ENCODE data around the gene C11orf21.

Gene C11orf21

GRCh38 chr11:2260491-2261364 lies 41.0 kb downstream of the C11orf21 start:
- in situ Hi-C loops (cut with HindIII; ENCODE audit: low pct_unique_long_range_greater_than_20kb, low sequenced_read_pairs), result no loop called here
- no peak for TF ChIP-seq JUND (IDR thresholded peaks at IDR 0.05; ENCODE audit: low read depth)
- DNase-seq (ENCODE audit: low read depth in 1 of 2, low spot score in 1 of 2), result no peak

GRCh38 chr11:2259897-2260451 lies 41.7 kb downstream of the C11orf21 start:
- TF ChIP-seq JUND (IDR thresholded peaks at IDR 0.05; ENCODE audit: low read depth), result no peak
- in situ Hi-C loops (cut with HindIII; ENCODE audit: low pct_unique_long_range_greater_than_20kb, low sequenced_read_pairs), result no loop called here
- no peak for DNase-seq (ENCODE audit: low read depth in 1 of 2, low spot score in 1 of 2)

DNA sequence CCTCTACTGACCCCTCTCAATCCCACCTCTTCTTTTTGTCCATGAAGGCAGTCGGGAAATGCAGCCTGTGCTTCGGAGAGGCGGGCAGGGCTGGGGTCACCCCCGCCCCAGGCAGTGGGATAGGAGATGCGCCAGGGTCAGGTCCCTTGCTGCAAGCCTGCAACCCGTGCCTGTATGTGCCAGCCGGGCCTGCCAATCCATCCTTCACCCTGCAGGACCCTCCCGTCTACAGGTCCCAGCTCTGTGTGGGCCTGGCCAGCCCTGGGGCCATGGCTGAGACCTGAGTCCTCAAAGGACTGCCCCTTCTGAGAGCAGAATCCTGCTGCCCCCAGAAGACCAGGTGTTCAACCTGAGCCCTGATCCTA lies 42.3 kb downstream of the C11orf21 start:
- in situ Hi-C loops (cut with HindIII; ENCODE audit: low pct_unique_long_range_greater_than_20kb, low sequenced_read_pairs), result no loop called here
- no peak for TF ChIP-seq JUND (IDR thresholded peaks at IDR 0.05; ENCODE audit: low read depth)
- DNase-seq (ENCODE audit: low read depth in 1 of 2, low spot score in 1 of 2), result no peak

- no peak for DNase-seq (ENCODE audit: low read depth in 1 of 2, low spot score in 1 of 2)
- no peak for TF ChIP-seq JUND (IDR thresholded peaks at IDR 0.05; ENCODE audit: low read depth)
- in situ Hi-C loops (cut with HindIII; ENCODE audit: low pct_unique_long_range_greater_than_20kb, low sequenced_read_pairs), result no loop called here
Measured at GRCh38 chr11:2258501-2259465, 42.9 kb downstream of the C11orf21 start.

GRCh38 chr11:2256951-2257700 lies 44.6 kb downstream of the C11orf21 start:
- in situ Hi-C loops (cut with HindIII; ENCODE audit: low pct_unique_long_range_greater_than_20kb, low sequenced_read_pairs), result no loop called here
- peak; percentile 53 to 93 for DNase-seq (ENCODE audit: low read depth in 1 of 2, low spot score in 1 of 2)

GRCh38 chr11:2256293-2256913 lies 45.3 kb downstream of the C11orf21 start:
- in situ Hi-C loops (cut with HindIII; ENCODE audit: low pct_unique_long_range_greater_than_20kb, low sequenced_read_pairs), result no loop called here
- no peak for TF ChIP-seq JUND (IDR thresholded peaks at IDR 0.05; ENCODE audit: low read depth)
- DNase-seq (ENCODE audit: low read depth in 1 of 2, low spot score in 1 of 2), result peak in 1 of 2 experiments; percentile 25

More at GRCh38 chr11:2256951-2257700, 44.6 kb downstream of the C11orf21 start:
- no peak; the same call in 1 of the 2 replicates for TF ChIP-seq JUND (IDR thresholded peaks at IDR 0.05; ENCODE audit: low read depth)

DNA sequence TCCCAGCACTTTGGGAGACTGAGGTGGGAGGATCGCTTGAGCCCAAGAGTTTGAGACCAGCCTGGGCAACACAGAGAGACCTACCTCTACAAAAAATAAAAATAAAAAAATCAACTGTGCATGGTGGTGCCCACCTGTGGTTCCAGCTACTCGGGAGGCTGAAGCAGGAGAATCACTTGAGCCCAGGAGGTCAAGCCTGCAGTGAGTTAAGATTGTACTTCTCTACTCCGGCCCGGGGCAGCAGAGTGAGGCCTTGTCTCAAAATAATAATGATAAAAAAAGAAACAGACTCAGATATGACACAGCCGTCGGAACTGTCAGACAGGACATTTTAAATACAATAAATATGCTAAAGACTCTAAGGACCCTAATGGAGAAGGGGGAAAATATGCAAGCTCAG lies 49.7 kb downstream of the C11orf21 start:
- no peak for TF ChIP-seq JUND (IDR thresholded peaks at IDR 0.05; ENCODE audit: low read depth)
- in situ Hi-C loops (cut with HindIII; ENCODE audit: low pct_unique_long_range_greater_than_20kb, low sequenced_read_pairs), result no loop called here
- DNase-seq (ENCODE audit: low read depth in 1 of 2, low spot score in 1 of 2), result no peak

DNA sequence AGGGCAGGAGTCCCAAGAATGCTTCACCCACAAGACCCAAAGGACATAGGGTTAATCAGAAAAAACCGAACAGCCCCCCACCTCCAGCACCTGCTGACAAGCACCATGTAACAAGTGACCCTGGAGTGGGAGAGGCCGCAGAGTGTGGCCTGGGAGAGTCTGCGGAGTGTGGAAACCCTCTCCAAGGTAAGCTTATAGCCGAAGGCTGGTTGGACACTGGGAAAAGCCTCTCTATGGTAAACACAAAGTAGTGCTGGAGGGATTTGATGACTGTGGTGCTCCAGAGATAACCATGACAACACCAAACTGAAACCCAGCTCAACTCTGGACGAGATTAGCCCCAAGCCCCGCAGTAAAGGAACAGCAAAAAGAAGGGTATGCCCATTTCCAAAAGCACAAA lies 50.6 kb downstream of the C11orf21 start:
- no peak for DNase-seq (ENCODE audit: low read depth in 1 of 2, low spot score in 1 of 2)
- in situ Hi-C loops (cut with HindIII; ENCODE audit: low pct_unique_long_range_greater_than_20kb, low sequenced_read_pairs), result no loop called here
- no peak for TF ChIP-seq JUND (IDR thresholded peaks at IDR 0.05; ENCODE audit: low read depth)

- in situ Hi-C loops (cut with HindIII; ENCODE audit: low pct_unique_long_range_greater_than_20kb, low sequenced_read_pairs), result no loop called here
- TF ChIP-seq JUND (IDR thresholded peaks at IDR 0.05; ENCODE audit: low read depth), result no peak
- DNase-seq (ENCODE audit: low read depth in 1 of 2, low spot score in 1 of 2), result no peak
Measured at GRCh38 chr11:2250485-2250884, 51.2 kb downstream of the C11orf21 start.

- no peak for DNase-seq (ENCODE audit: low read depth in 1 of 2, low spot score in 1 of 2)
- in situ Hi-C loops (cut with HindIII; ENCODE audit: low pct_unique_long_range_greater_than_20kb, low sequenced_read_pairs), result no loop called here
- TF ChIP-seq JUND (IDR thresholded peaks at IDR 0.05; ENCODE audit: low read depth), result no peak
Measured at GRCh38 chr11:2250041-2250440, 51.7 kb downstream of the C11orf21 start.

- no peak for DNase-seq (ENCODE audit: low read depth in 1 of 2, low spot score in 1 of 2)
- in situ Hi-C loops (cut with HindIII; ENCODE audit: low pct_unique_long_range_greater_than_20kb, low sequenced_read_pairs), result no loop called here
- no peak for TF ChIP-seq JUND (IDR thresholded peaks at IDR 0.05; ENCODE audit: low read depth)
Measured at GRCh38 chr11:2249189-2249916, 52.4 kb downstream of the C11orf21 start.
